ENCODE data around the gene CYLD. TPM values are rescaled to one million over a fixed set of nuclear protein-coding genes. Genes with fewer than 3 reads are reported as not detected.

The CYLD gene
- total and polyA plus RNA-seq, 10 of the 15 experiments (the other 5 are each of a cell fraction or from before 2014, with no cell fraction given), result 19.2 to 106 (median 46.1) TPM

DNA sequence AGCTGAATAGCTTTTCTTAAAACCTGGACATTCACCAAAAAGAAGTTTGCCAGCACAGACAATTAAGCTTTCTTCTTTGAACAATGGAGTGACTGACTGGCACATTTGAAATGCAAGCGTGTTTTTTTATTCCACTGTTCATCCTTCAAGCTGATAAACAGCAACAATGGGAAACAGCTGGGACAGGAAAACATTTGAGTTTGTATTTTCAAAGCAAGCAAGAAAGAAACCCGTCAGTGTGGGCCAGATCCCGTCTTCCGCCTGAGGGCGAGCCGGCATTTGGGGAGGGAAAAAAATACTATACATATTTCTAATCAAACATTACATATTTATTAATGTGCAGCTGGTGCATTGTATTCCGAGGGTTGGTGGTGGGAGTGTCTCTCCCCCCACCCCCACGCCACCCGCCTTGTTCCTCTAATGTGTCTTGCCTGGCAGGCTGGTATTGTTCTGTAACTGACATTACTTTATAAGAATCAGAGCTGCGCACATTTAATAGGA lies 94.3 kb downstream of the CYLD start:
- Histone ChIP-seq H4K20me1 (ENCODE audit: control insufficient read depth, insufficient read depth) (no peaks in the 10 kb centered on the region), H3K27ac (ENCODE audit: control insufficient read depth, insufficient read depth) (no peak overlapping the region), H3K9ac (ENCODE audit: control insufficient read depth, insufficient read depth, low read length) (no peak overlapping the region), H3K4me3 (no peak overlapping the region), H3K27me3 (replicated peaks in 1 of 2; ENCODE audit: control insufficient read depth in 2 of 2, insufficient read depth in 2 of 2, low read length in 1 of 2) (peaks cover 2 to 13% of the 10 kb centered on the region in 2 experiments; a peak in 2 of 4 replicates), H3K36me3 (ENCODE audit: control insufficient read depth in 2 of 2, insufficient read depth in 2 of 2, low read length in 1 of 2) (no peaks in the 10 kb centered on the region), H3K4me1 (ENCODE audit: control insufficient read depth, insufficient read depth, low read length) (no peaks in the 10 kb centered on the region), H3K79me2 (ENCODE audit: control insufficient read depth, insufficient read depth, low read length) (no peaks in the 10 kb centered on the region), H2AFZ (ENCODE audit: control insufficient read depth, low read depth, low read length) (no peak overlapping the region), H3K4me2 (ENCODE audit: control insufficient read depth, insufficient read depth) (no peak overlapping the region), H3K9me3 (replicated peaks; ENCODE audit: control insufficient read depth, insufficient read depth, low read length) (no peaks in the 10 kb centered on the region)
- in situ Hi-C loops (cut with MboI) (no loop called here), intact Hi-C loops (cut with micrococcal nuclease; ENCODE audit: unreplicated experiment) (no loop called here)
- no TSS peak for BruUV-seq (replicated peaks)
- ATAC-seq (no peak), FAIRE-seq (no peak), DNase-seq (ENCODE audit: low read depth, low spot score) (no peak)
- WGBS (ENCODE audit: insufficient coverage, insufficient replicate concordance, low lambda C conversion rate, missing lambda C conversion rate), result 54% methylated on average over 10 of the region's 10 CpGs
- CTCF ChIA-PET, result interaction anchor here (1.1 kb wide), 1 partner anchor 30 kb away, joined by 3 read pairs; no protein-coding TSS in a partner anchor
- RAD21 ChIA-PET (ENCODE audit: unreplicated experiment), result no interaction called here
- POLR2A ChIA-PET, result no interaction called here
- no peak for TF ChIP-seq TCF3 (IDR thresholded peaks at IDR 0.05; ENCODE audit: borderline replicate concordance, insufficient read depth, low read depth, low read length)
- no peak for TF ChIP-seq SPI1 (IDR thresholded peaks at IDR 0.05; ENCODE audit: borderline replicate concordance, insufficient read depth, low read depth, low read length)
- SMC1A ChIA-PET (ENCODE audit: uncharacterized antibody, unreplicated experiment), result no interaction called here

DNA sequence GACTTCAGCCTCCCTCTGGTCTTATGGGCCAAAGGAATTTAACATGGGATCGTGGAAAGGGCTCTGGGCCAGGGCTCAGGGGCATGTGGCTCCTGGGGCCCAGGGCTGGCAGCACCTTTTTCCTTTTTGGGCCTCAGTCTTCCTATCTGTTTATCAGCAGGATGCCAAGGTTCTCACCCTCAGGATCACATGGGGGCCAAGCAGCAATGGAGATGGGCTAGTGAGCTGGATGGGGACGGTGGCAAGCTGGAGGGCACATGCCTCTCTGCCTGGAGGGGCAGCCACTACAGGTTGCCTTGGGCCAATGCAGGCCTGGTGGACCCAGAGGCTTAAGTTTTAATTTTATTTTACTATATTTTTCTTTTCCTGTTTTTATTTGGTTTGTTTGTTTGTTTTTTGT lies 95.4 kb downstream of the CYLD start:
- no peaks in the 10 kb centered on the region for H3K4me1 ChIP-seq (ENCODE audit: control insufficient read depth, insufficient read depth, low read length)
- intact Hi-C loops (cut with micrococcal nuclease; ENCODE audit: unreplicated experiment) (no loop called here), in situ Hi-C loops (cut with MboI) (no loop called here)
- POLR2A ChIA-PET, result no interaction called here
- no TSS peak for BruUV-seq (replicated peaks)
- no peak for TF ChIP-seq SREBF1 (IDR thresholded peaks at IDR 0.05; ENCODE audit: low read length)
- no peak for TF ChIP-seq LARP7 (IDR thresholded peaks at IDR 0.05)
- no peak for TF ChIP-seq YY1 (IDR thresholded peaks at IDR 0.05; ENCODE audit: low read depth, low read length)
- TF ChIP-seq, protein P1, sequence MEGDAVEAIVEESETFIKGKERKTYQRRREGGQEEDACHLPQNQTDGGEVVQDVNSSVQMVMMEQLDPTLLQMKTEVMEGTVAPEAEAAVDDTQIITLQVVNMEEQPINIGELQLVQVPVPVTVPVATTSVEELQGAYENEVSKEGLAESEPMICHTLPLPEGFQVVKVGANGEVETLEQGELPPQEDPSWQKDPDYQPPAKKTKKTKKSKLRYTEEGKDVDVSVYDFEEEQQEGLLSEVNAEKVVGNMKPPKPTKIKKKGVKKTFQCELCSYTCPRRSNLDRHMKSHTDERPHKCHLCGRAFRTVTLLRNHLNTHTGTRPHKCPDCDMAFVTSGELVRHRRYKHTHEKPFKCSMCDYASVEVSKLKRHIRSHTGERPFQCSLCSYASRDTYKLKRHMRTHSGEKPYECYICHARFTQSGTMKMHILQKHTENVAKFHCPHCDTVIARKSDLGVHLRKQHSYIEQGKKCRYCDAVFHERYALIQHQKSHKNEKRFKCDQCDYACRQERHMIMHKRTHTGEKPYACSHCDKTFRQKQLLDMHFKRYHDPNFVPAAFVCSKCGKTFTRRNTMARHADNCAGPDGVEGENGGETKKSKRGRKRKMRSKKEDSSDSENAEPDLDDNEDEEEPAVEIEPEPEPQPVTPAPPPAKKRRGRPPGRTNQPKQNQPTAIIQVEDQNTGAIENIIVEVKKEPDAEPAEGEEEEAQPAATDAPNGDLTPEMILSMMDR (IDR thresholded peaks at IDR 0.05 in 2 of 3, conservative IDR thresholded peaks at IDR 0.05 in 1 of 3; ENCODE audit: control insufficient read depth in 2 of 3, extremely low read depth in 1 of 3, insufficient read depth in 1 of 3, low read depth in 3 of 3, low read length in 3 of 3), result no peak
- TF ChIP-seq CREM (IDR thresholded peaks at IDR 0.05; ENCODE audit: low read depth), result no peak
- no peak for TF ChIP-seq MTA2 (IDR thresholded peaks at IDR 0.05; ENCODE audit: low read depth)
- TF ChIP-seq NFIC (IDR thresholded peaks at IDR 0.05; ENCODE audit: low read depth, low read length), result no peak
- TF ChIP-seq, protein P2, sequence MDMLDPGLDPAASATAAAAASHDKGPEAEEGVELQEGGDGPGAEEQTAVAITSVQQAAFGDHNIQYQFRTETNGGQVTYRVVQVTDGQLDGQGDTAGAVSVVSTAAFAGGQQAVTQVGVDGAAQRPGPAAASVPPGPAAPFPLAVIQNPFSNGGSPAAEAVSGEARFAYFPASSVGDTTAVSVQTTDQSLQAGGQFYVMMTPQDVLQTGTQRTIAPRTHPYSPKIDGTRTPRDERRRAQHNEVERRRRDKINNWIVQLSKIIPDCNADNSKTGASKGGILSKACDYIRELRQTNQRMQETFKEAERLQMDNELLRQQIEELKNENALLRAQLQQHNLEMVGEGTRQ (IDR thresholded peaks at IDR 0.05; ENCODE audit: borderline replicate concordance, low read depth, low read length), result no peak
- no peak for TF ChIP-seq SUPT20H (IDR thresholded peaks at IDR 0.05; ENCODE audit: borderline replicate concordance, control insufficient read depth, low read depth, low read length)
- TF ChIP-seq ZBED1 (IDR thresholded peaks at IDR 0.05; ENCODE audit: borderline replicate concordance), result no peak
- no peak for TF ChIP-seq MTA3 (IDR thresholded peaks at IDR 0.05; ENCODE audit: borderline replicate concordance, low read length)
- SMC1A ChIA-PET (ENCODE audit: uncharacterized antibody, unreplicated experiment), result no interaction called here
- no peak overlapping the region for H2AFZ ChIP-seq (ENCODE audit: control insufficient read depth, low read depth, low read length)
- no peak overlapping the region for H3K4me2 ChIP-seq (ENCODE audit: control insufficient read depth, insufficient read depth)
- ATAC-seq, result no peak
- H4K20me1 ChIP-seq (ENCODE audit: control insufficient read depth, insufficient read depth), result no peaks in the 10 kb centered on the region
- RAD21 ChIA-PET (ENCODE audit: unreplicated experiment), result no interaction called here
- H3K27me3 ChIP-seq (replicated peaks in 1 of 2; ENCODE audit: control insufficient read depth in 2 of 2, insufficient read depth in 2 of 2, low read length in 1 of 2), result peaks cover 4 to 13% of the 10 kb centered on the region in 2 experiments; a peak in 3 of 4 replicates
- H3K79me2 ChIP-seq (ENCODE audit: control insufficient read depth, insufficient read depth, low read length), result no peaks in the 10 kb centered on the region
- no peak overlapping the region for H3K4me3 ChIP-seq
- H3K9ac ChIP-seq (ENCODE audit: control insufficient read depth, insufficient read depth, low read length), result no peak overlapping the region
- no peak overlapping the region for H3K27ac ChIP-seq (ENCODE audit: control insufficient read depth, insufficient read depth)
- no peaks in the 10 kb centered on the region for H3K9me3 ChIP-seq (replicated peaks; ENCODE audit: control insufficient read depth, insufficient read depth, low read length)
- CTCF ChIA-PET, result no interaction called here
- FAIRE-seq, result no peak
- WGBS (ENCODE audit: insufficient coverage, insufficient replicate concordance, low lambda C conversion rate, missing lambda C conversion rate), result 0% methylated on average over 2 of the region's 2 CpGs
- H3K36me3 ChIP-seq (ENCODE audit: control insufficient read depth in 2 of 2, insufficient read depth in 2 of 2, low read length in 1 of 2), result no peaks in the 10 kb centered on the region
- no peak for DNase-seq (ENCODE audit: low read depth, low spot score)
